CD4-positive, CD25-positive, alpha-beta regulatory T cell (primary cell): ENCODE data around the gene RERE. TPM values are rescaled to one million over a fixed set of nuclear protein-coding genes. Genes with fewer than 3 reads are reported as not detected.

Experiments used
- ATAC-seq, 2 donors: fragments of 150-1000 bp; cut with Tn5 transposase; one replicate each; pipeline ENCODE4 v1.10.0; 2021; ENCODE audit warnings: low read depth in 2 of 2, moderate number of reproducible peaks in 2 of 2, moderate library complexity in 1 of 2
- DNase-seq, 3 donors: peaks; one replicate each; pipeline versions ENCODE4 v3.0.0 to v3.0.0-alpha.2; 2012 to 2022; ENCODE audit warnings: mixed read lengths in 1 of 3
- H3K27ac ChIP-seq: one replicate; pipeline ENCODE4 v1.7.0; 2013; ENCODE audit warnings: mild to moderate bottlenecking, low read length; ENCODE audit not compliant: insufficient read depth, poor library complexity, severe bottlenecking
- H3K27me3 ChIP-seq: one replicate; pipeline ENCODE4 v1.7.0; 2013; ENCODE audit warnings: low read length; ENCODE audit not compliant: control insufficient read depth, insufficient read depth
- H3K36me3 ChIP-seq: one replicate; pipeline ENCODE4 v1.7.0; 2013; ENCODE audit warnings: mild to moderate bottlenecking, low read length, moderate library complexity; ENCODE audit not compliant: control insufficient read depth, insufficient read depth
- H3K4me1 ChIP-seq: 2 replicates; pipeline ENCODE4 v1.7.0; 2013; ENCODE audit warnings: mild to moderate bottlenecking, low read length; ENCODE audit not compliant: insufficient read depth, control insufficient read depth, poor library complexity, severe bottlenecking
- H3K4me3 ChIP-seq: one replicate; pipeline ENCODE4 v1.7.0; 2013; ENCODE audit warnings: low read depth, mild to moderate bottlenecking, low read length, moderate library complexity
- H3K9me3 ChIP-seq, 2 experiments: 1 replicate in 1 of 2; 2 replicates in 1 of 2; pipeline ENCODE4 v1.7.0; 2013; ENCODE audit warnings: low read length in 2 of 2, mild to moderate bottlenecking in 1 of 2, moderate library complexity in 1 of 2; ENCODE audit not compliant: control insufficient read depth in 2 of 2
- H3K27ac Mint-ChIP-seq, 3 donors: one replicate each; pipeline ENCODE4 v1.8.0; 2020 to 2022; ENCODE audit warnings: mild to moderate bottlenecking in 3 of 3, mixed read lengths in 3 of 3, moderate library complexity in 2 of 3
- H3K27me3 Mint-ChIP-seq: one replicate; pipeline ENCODE4 v1.8.0; 2022; ENCODE audit warnings: mild to moderate bottlenecking, mixed read lengths
- H3K36me3 Mint-ChIP-seq: one replicate; pipeline ENCODE4 v1.8.0; 2020; ENCODE audit warnings: mixed read lengths
- H3K4me1 Mint-ChIP-seq, 4 donors: one replicate each; pipeline ENCODE4 v1.8.0; 2020 to 2022; ENCODE audit warnings: mixed read lengths in 4 of 4, mild to moderate bottlenecking in 1 of 4
- H3K4me3 Mint-ChIP-seq, 4 donors: one replicate each; pipeline ENCODE4 v1.8.0; 2020 to 2022; ENCODE audit warnings: mild to moderate bottlenecking in 4 of 4, mixed read lengths in 4 of 4, moderate library complexity in 3 of 4
- H3K9me3 Mint-ChIP-seq, 7 donors: one replicate each; pipeline ENCODE4 v1.8.0; 2020 to 2022; ENCODE audit warnings: mixed read lengths in 7 of 7, mild to moderate bottlenecking in 3 of 7, moderate library complexity in 2 of 7
- polyA plus RNA-seq, 4 donors: library from polyadenylated mRNA; unstranded; fragments of 300-500 nt; fragmentation: Illumina TruSeq; gene quantifications; one replicate each; pipeline ENCODE4 v1.2.3, GENCODE V29; 2021
- total RNA-seq: library from RNA; stranded (reverse); gene quantifications from one replicate; pipeline ENCODE4 v1.2.3, GENCODE V29; 2022

RERE gene
- total and polyA plus RNA-seq, 5 donors from 2014 or later: 3.1 to 127 (median 5.7) TPM

DNA sequence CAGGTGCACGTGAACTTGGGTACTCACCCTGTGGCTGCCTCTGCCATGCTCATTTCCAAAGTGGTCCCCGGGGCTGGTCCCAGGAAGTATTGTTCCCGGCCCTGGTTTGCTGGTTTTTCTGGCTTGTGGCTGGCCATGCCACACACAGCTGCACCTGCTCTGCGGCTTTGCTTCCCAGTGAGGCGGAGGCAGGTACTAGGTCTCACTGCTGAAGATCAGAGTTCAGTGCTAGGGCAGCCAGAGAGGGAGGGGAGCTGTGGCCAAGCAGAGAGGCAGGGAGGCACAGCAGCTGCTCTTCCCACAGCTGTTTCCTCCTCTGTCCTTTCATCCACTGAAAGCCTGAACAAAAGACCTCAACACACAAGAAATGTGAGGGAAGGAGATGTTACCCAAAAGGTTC lies 30.6 kb upstream of the RERE start:
- Mint-ChIP-seq H3K27ac (no peak overlapping the region), H3K4me3 (no peak overlapping the region), H3K9me3 (peaks cover 0 to 1% (median 0%) of the 10 kb centered on the region in 7 donors), H3K4me1 (no peaks in the 10 kb centered on the region), H3K27me3 (peaks cover 6% of the 10 kb centered on the region), H3K36me3 (peaks cover 5% of the 10 kb centered on the region)
- H3K36me3 ChIP-seq: no peaks in the 10 kb centered on the region
- H3K4me1 ChIP-seq: peaks cover 3% of the 10 kb centered on the region
- no peaks in the 10 kb centered on the region for H3K9me3 ChIP-seq
- no peak for ATAC-seq
- no peak overlapping the region for H3K27ac ChIP-seq
- H3K4me3 ChIP-seq: no peak overlapping the region
- no peak for DNase-seq
- no peaks in the 10 kb centered on the region for H3K27me3 ChIP-seq

DNA sequence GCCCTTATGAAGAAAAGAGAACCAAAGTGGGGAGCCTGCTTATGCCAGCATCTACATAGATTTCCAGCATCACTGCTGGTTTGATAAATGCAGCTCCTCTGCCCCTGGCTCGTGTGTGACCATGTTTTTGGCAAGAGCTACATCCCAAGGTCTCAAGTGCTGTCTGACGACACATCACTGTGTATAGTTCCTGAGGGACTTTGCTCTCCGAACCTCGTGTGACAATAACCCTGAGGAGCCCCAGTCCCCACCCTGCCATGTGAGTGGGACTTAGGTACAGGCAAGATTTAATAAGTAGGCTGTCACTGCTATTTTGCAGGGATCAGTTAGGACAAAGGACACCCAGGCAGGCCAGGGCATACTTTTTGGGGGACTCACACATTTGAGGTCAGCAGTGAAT lies 28.8 kb upstream of the RERE start:
- Histone ChIP-seq H3K9me3 (no peaks in the 10 kb centered on the region), H3K27ac (no peak overlapping the region), H3K27me3 (no peaks in the 10 kb centered on the region), H3K4me1 (peaks cover 3% of the 10 kb centered on the region), H3K4me3 (no peak overlapping the region), H3K36me3 (no peaks in the 10 kb centered on the region)
- H3K4me3 Mint-ChIP-seq: no peak overlapping the region
- ATAC-seq: no peak
- no peaks in the 10 kb centered on the region for H3K4me1 Mint-ChIP-seq
- H3K9me3 Mint-ChIP-seq: peaks cover 0 to 1% (median 0%) of the 10 kb centered on the region in 7 donors
- peaks cover 6% of the 10 kb centered on the region for H3K27me3 Mint-ChIP-seq
- H3K36me3 Mint-ChIP-seq: peaks cover 5% of the 10 kb centered on the region
- DNase-seq: no peak
- no peak overlapping the region for H3K27ac Mint-ChIP-seq

DNA sequence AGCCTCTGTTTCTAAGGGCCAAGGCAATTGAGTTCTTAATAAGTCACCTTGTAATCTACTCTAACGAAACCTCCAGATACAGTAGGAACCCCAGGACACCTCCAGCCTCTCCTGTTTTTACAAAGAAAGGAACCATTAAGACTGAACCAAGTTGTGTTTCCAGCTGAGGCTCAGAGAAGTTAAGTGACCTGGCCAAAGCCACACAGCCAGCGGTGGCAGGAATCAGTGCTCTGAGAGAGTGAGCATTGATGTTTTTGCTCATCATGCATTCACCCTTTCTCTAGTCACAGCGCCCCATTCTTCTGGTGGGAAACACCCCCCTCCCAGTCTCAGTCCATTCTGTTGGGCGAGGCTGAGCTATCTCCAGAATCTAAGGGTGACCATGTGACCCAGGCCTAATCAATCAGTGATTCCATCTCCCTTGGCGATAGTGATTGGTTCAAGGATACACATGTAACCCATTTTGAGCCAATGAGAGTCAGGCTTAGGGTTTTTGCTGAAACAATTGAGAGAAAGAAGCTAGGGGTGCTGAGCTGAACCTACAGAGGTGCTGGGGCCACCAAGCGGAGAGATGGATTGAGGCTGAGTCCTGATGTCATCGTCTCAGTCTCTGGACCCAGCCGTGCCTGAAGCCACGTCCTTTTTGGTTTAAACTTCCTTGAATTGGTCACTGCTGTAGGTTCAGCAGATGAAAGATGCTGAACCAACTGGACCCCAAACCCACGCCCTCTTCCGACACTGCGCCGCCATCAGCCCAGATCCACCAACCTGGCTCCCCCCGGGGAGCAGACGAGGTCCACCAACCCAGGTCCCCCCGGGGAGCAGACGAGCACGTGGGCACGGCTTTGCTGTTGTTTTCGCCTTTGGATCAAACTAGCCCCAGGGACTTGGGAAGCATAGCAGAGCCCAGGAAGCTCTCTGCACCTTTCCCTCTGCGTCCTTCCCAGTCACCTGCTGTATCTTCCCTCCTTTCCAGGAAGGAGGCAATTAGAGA lies 28.0 kb upstream of the RERE start:
- H3K36me3 Mint-ChIP-seq: peaks cover 5% of the 10 kb centered on the region
- ATAC-seq: no peak
- Histone ChIP-seq H3K36me3 (no peaks in the 10 kb centered on the region), H3K9me3 (no peaks in the 10 kb centered on the region), H3K27me3 (no peaks in the 10 kb centered on the region), H3K4me3 (no peak overlapping the region), H3K4me1 (peaks cover 3% of the 10 kb centered on the region), H3K27ac (no peak overlapping the region)
- no peak overlapping the region for H3K4me3 Mint-ChIP-seq
- peaks cover 6% of the 10 kb centered on the region for H3K27me3 Mint-ChIP-seq
- no peak for DNase-seq
- peaks cover 0 to 1% (median 0%) of the 10 kb centered on the region in 7 donors for H3K9me3 Mint-ChIP-seq
- H3K27ac Mint-ChIP-seq: no peak overlapping the region
- no peaks in the 10 kb centered on the region for H3K4me1 Mint-ChIP-seq

DNA sequence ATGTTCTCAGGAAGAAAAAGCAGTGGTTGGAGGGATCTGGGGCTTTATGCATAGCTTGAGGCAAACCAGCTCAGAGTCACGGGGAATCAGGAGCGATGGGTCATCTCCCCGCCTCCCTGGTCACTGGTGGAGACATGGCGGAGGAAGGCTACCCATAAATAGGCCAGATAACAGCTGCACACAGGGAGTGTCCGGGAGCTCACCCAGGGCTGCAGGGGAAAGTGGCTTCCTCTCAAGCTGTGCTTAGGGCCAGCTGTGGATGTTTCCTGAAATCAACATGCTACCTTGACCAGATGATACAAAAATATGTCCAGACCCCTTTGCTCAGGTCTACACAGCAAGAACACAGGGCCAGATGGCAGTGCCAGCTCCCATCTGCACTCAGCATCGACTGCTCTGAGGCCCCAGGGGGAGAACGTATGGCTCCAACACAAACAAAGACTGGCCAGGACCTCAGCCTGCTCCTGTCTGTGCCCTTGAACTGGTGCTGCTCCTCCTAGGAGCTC lies 27.1 kb upstream of the RERE start:
- H3K27me3 ChIP-seq: no peaks in the 10 kb centered on the region
- ATAC-seq (no peak), DNase-seq (no peak)
- peaks cover 0 to 1% (median 0%) of the 10 kb centered on the region in 7 donors for H3K9me3 Mint-ChIP-seq
- no peak overlapping the region for H3K4me3 Mint-ChIP-seq
- peaks cover 3% of the 10 kb centered on the region for H3K4me1 ChIP-seq
- H3K36me3 ChIP-seq: no peaks in the 10 kb centered on the region
- peaks cover 5% of the 10 kb centered on the region for H3K36me3 Mint-ChIP-seq
- no peak overlapping the region for H3K27ac ChIP-seq
- H3K9me3 ChIP-seq: no peaks in the 10 kb centered on the region
- H3K27ac Mint-ChIP-seq: no peak overlapping the region
- H3K4me3 ChIP-seq: no peak overlapping the region
- peaks cover 6% of the 10 kb centered on the region for H3K27me3 Mint-ChIP-seq
- H3K4me1 Mint-ChIP-seq: no peaks in the 10 kb centered on the region

DNA sequence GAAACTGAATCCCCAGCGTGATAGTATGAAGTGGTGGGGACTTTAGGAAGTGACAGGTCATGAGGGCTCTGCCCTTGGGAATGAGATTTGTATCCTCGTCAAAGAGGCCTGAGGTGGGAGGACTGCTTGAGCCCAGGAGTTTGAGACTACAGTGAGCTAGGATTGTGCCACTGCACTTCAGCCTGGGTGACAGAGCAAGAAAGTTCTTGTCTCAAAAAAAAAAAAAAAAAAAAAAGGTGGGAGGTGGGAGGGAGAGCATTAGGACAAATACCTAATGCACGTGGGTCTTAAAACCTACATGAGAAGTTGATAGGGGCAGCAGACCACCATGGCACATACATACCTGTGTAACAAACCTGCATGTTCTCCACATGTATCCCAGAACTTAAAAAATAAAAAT lies 24.0 kb upstream of the RERE start:
- H3K27ac ChIP-seq: no peak overlapping the region
- Mint-ChIP-seq H3K4me1 (no peaks in the 10 kb centered on the region), H3K9me3 (peaks cover 0 to 1% (median 0%) of the 10 kb centered on the region in 7 donors), H3K27ac (no peak overlapping the region), H3K36me3 (peaks cover 5% of the 10 kb centered on the region), H3K4me3 (no peak overlapping the region), H3K27me3 (peaks cover 10% of the 10 kb centered on the region)
- no peaks in the 10 kb centered on the region for H3K4me1 ChIP-seq
- H3K9me3 ChIP-seq: no peaks in the 10 kb centered on the region
- no peak for DNase-seq
- H3K36me3 ChIP-seq: no peaks in the 10 kb centered on the region
- H3K4me3 ChIP-seq: no peak overlapping the region
- ATAC-seq: no peak
- no peaks in the 10 kb centered on the region for H3K27me3 ChIP-seq

DNA sequence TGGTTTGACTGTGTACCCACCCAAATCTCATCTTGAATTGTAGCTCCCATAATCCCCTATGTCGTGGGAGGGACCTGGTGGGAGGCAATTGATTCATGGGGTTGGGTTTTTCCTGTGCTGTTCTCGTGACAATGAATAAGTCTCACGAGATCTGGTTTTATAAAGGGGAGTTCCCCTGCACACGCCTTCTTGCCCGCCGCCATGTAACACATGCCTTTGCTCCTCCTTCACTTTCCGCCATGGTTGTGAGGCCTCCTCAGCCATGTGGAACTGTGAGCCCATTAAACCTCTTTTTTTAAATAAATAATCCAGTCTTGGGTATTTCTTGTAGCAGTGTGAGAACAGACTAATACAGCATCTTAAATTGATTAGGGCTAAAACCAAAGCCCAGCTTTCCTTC lies 22.6 kb upstream of the RERE start:
- Histone ChIP-seq H3K36me3 (no peaks in the 10 kb centered on the region), H3K27me3 (no peaks in the 10 kb centered on the region), H3K4me1 (no peaks in the 10 kb centered on the region), H3K27ac (no peak overlapping the region), H3K9me3 (no peaks in the 10 kb centered on the region), H3K4me3 (no peak overlapping the region)
- no peak for DNase-seq
- Mint-ChIP-seq H3K36me3 (no peaks in the 10 kb centered on the region), H3K27ac (peak overlapping the region in 1 of 3 donors; percentile 80), H3K27me3 (peaks cover 10% of the 10 kb centered on the region), H3K4me3 (no peak overlapping the region), H3K4me1 (no peaks in the 10 kb centered on the region), H3K9me3 (no peaks in the 10 kb centered on the region)
- no peak for ATAC-seq

DNA sequence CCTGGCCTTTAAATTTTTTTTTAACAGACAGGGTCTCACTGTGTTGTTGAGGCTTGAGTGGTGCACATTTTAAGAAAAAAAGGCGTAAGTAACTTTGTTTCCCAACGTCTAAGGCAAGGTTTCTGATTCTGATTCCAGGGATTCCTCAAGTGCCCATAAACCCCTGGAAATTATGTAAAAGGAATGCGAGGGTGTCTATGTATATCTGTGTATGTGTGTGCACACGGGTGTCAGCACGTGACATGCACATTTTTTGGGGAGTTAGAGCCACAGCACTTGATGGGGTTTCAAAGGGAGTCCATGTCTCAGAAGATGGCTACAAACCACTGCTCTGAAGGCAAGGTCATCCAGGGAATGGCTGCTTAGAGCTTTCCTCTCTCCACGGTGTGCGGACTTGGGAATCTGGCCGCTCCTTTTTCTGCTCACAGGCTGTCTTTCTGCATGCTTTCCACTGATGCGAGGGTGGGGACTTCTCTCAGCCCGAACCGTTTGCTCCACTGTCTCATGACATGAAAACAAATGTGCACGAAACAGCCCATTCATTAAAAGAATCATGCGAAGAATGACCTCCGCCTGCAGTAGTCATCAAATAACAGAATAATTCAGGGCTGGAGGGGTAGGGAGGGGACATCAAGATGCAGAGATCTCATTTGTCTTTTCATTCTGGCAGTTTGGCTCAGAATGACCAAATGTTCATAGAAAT lies 18.7 kb upstream of the RERE start:
- Mint-ChIP-seq H3K9me3 (no peaks in the 10 kb centered on the region), H3K36me3 (no peaks in the 10 kb centered on the region), H3K4me3 (no peak overlapping the region), H3K4me1 (peaks cover 0 to 1% (median 0%) of the 10 kb centered on the region in 4 donors), H3K27me3 (peaks cover 10% of the 10 kb centered on the region), H3K27ac (no peak overlapping the region)
- no peaks in the 10 kb centered on the region for H3K4me1 ChIP-seq
- H3K27ac ChIP-seq: no peak overlapping the region
- no peak for ATAC-seq
- no peaks in the 10 kb centered on the region for H3K36me3 ChIP-seq
- H3K4me3 ChIP-seq: no peak overlapping the region
- H3K27me3 ChIP-seq: no peaks in the 10 kb centered on the region
- H3K9me3 ChIP-seq: no peaks in the 10 kb centered on the region
- DNase-seq: no peak
